GM10266 (cell line): ENCODE measurements around the gene TTC21A.

Experiments used
- DNase-seq: peaks from one replicate; pipeline ENCODE4 v3.0.0; 2012; ENCODE audit errors: extremely low spot score
- TF ChIP-seq, protein P1 (sequence below): IDR thresholded peaks from 2 replicates; pipeline ENCODE4 v1.5.1; 2012; ENCODE audit warnings: mild to moderate bottlenecking, low read depth; ENCODE audit not compliant: control insufficient read depth, insufficient read depth; ENCODE audit errors: missing control alignments

TTC21A gene

DNA sequence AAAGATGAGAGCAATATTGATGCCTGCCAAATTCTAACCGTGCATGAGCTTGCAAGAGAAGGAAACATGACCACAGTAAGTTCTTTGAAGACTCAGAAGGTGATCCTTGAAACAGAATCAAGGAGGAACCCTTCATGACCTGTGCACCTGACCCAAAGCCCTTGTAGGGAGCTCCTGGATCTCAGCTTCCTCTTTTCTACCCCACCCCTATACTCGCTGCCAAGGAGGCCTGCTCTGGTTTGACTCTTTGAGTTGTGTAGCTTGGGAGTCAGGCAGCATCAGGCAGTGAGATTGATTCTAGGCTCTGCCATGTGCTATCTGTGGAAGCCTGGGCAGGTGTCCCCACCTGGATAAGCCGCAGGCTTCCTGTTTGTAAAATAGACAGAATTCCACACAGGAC, 10.6 kb downstream of the TTC21A start:
- TF ChIP-seq, protein P1, sequence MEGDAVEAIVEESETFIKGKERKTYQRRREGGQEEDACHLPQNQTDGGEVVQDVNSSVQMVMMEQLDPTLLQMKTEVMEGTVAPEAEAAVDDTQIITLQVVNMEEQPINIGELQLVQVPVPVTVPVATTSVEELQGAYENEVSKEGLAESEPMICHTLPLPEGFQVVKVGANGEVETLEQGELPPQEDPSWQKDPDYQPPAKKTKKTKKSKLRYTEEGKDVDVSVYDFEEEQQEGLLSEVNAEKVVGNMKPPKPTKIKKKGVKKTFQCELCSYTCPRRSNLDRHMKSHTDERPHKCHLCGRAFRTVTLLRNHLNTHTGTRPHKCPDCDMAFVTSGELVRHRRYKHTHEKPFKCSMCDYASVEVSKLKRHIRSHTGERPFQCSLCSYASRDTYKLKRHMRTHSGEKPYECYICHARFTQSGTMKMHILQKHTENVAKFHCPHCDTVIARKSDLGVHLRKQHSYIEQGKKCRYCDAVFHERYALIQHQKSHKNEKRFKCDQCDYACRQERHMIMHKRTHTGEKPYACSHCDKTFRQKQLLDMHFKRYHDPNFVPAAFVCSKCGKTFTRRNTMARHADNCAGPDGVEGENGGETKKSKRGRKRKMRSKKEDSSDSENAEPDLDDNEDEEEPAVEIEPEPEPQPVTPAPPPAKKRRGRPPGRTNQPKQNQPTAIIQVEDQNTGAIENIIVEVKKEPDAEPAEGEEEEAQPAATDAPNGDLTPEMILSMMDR = no peak
- no peak for DNase-seq

- no peak for DNase-seq
- TF ChIP-seq, protein P1 = no peak
Measured at GRCh38 chr3:39118931-39119660, 11.6 kb downstream of the TTC21A start.

- no peak for DNase-seq
- TF ChIP-seq, protein P1 = no peak
Measured at GRCh38 chr3:39121621-39122020, 14.1 kb downstream of the TTC21A start.

DNA sequence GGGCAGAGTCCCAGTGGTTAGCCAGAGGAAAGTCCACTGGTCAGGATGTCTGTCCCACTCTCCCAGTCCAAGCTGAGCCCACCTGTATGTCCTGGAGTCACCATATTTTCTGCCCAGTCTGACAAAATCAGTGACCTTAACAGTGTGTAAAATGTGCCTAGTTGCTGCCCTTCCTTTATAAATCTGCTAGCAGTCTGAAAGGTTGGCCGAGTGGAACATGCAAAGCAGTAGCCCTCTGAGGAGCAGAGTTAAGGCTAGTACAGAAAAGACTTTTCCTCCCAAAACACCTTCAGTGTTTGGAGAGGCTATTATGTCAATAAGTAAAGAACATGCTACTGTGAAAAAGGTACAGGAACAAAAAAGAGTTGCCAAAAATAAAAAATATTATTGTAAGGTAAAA, 15.3 kb downstream of the TTC21A start:
- TF ChIP-seq, protein P1 = no peak
- DNase-seq = no peak

- TF ChIP-seq, protein P1 = no peak
- no peak for DNase-seq
Measured at GRCh38 chr3:39124876-39125840, 17.7 kb downstream of the TTC21A start.

GRCh38 chr3:39125841-39126500, 18.5 kb downstream of the TTC21A start:
- DNase-seq = no peak
- TF ChIP-seq, protein P1 = no peak
